Activated T-helper 1 cell treated with anti-CD3 and anti-CD28 coated beads, Interleukin-12 subunit alpha, Interleukin-12 subunit beta, Interleukin-2, Interleukin-4 antibody, amounts not matched to agents 30 ng/mL and 10 ng/mL and 1 ng/mL, durations not matched to agents 14 hours and 24 hours and 36 hours (primary cell): ENCODE results near the gene FAM50A. TPM values are rescaled to one million over a fixed set of nuclear protein-coding genes. Genes with fewer than 3 reads are reported as not detected.

Experiments
- DNase-seq: peaks from one replicate; pipeline ENCODE4 v3.0.0; 2021; ENCODE audit warnings: low spot score
- H3K27ac Mint-ChIP-seq: one replicate; pipeline ENCODE4 v1.8.0; 2021; ENCODE audit warnings: mild to moderate bottlenecking, mixed read lengths
- H3K27me3 Mint-ChIP-seq: one replicate; pipeline ENCODE4 v1.8.0; 2022; ENCODE audit warnings: mild to moderate bottlenecking, moderate library complexity, mixed read lengths; ENCODE audit not compliant: insufficient read depth
- H3K36me3 Mint-ChIP-seq: one replicate; pipeline ENCODE4 v1.8.0; 2021; ENCODE audit warnings: low read depth, mixed read lengths
- H3K4me1 Mint-ChIP-seq: one replicate; pipeline ENCODE4 v1.8.0; 2021; ENCODE audit warnings: low read depth, mixed read lengths
- H3K4me3 Mint-ChIP-seq: one replicate; pipeline ENCODE4 v1.8.0; 2021; ENCODE audit warnings: mild to moderate bottlenecking, moderate library complexity, mixed read lengths
- H3K9me3 Mint-ChIP-seq: one replicate; pipeline ENCODE4 v1.8.0; 2021; ENCODE audit warnings: mixed read lengths
- intact Hi-C: fragments of 100-400 bp; cut with micrococcal nuclease; formaldehyde crosslinking; loops from one replicate; pipeline ENCODE4 v1.15.1; 2024
- total RNA-seq: library from RNA; stranded (reverse); gene quantifications from 2 replicates; pipeline ENCODE4 v1.2.3, GENCODE V29; 2022

The FAM50A gene
- total RNA-seq, 1 donor from 2014 or later: 95.4 TPM

DNA sequence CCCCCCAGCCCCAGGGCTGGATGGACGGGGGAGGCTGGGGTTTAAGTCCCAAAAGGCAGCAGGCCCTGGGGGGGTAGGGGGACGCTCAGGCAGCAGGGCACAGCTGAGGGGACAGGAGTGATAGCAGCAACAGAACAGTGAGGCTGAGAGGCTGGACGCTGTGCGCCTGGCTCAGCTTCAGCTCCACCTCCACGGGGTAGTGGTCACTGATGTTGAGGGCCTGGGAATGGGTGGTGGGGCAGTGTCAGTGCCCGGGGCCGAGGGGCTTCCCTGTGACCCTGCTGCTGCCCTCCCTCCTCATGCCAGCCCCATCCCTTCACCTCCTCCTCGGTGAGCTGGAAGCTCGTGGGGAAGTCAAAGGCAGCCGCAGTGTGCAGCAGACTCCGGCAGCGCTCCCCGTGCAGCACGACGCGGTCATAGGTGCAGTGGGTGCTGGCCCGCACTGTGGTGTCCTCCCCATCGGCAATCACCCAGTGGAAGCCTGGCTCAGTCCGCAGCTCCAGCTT lies 41.3 kb upstream of the FAM50A start:
- Mint-ChIP-seq H3K27me3 (no peaks in the 10 kb centered on the region), H3K4me3 (no peak overlapping the region), H3K9me3 (no peaks in the 10 kb centered on the region), H3K36me3 (peaks cover 20% of the 10 kb centered on the region), H3K27ac (peak overlapping the region; percentile 34), H3K4me1 (peaks cover 8% of the 10 kb centered on the region)
- no peak for DNase-seq
- intact Hi-C loops: no loop called here

- intact Hi-C loops: no loop called here
- Mint-ChIP-seq H3K9me3 (no peaks in the 10 kb centered on the region), H3K4me3 (no peak overlapping the region), H3K27me3 (no peaks in the 10 kb centered on the region), H3K4me1 (peaks cover 7% of the 10 kb centered on the region), H3K36me3 (peaks cover 17% of the 10 kb centered on the region), H3K27ac (no peak overlapping the region)
- DNase-seq: no peak
Measured at GRCh38 chrX:154403192-154403591, 40.7 kb upstream of the FAM50A start.

GRCh38 chrX:154403858-154404257 lies 40.1 kb upstream of the FAM50A start:
- no peak overlapping the region for H3K4me3 Mint-ChIP-seq
- no peaks in the 10 kb centered on the region for H3K27me3 Mint-ChIP-seq
- H3K9me3 Mint-ChIP-seq: no peaks in the 10 kb centered on the region
- intact Hi-C loops: no loop called here
- peaks cover 14% of the 10 kb centered on the region for H3K36me3 Mint-ChIP-seq
- H3K4me1 Mint-ChIP-seq: peaks cover 7% of the 10 kb centered on the region
- DNase-seq: no peak
- no peak overlapping the region for H3K27ac Mint-ChIP-seq

DNA sequence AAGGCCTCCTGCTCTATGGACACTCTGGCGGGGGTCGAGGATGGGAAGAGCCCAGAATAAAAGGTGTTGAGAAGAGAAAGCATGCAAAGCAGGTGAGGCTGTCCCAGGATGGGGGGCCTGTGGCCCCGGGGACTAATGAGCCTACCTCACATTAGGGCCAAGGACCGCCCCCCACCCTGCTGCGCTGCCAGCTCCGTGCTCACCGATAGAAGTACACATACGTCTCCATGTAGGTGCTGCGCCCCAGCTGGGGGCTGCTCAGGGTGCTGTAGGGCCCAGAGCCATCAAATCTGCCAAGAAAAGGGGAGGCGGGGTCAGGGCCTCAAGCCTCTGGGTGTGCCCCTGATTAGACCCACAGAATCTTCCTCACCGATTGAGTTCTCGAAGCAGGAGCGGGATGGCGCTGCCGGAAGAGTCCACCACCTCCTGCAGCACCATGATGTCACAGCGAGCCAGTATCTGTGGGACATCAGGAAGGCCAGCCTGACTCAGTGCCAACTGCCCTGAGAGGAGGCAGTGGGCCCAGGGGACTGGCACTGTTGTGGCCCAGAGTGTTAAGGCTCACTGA lies 39.2 kb upstream of the FAM50A start:
- H3K27ac Mint-ChIP-seq: no peak overlapping the region
- H3K9me3 Mint-ChIP-seq: no peaks in the 10 kb centered on the region
- no peaks in the 10 kb centered on the region for H3K27me3 Mint-ChIP-seq
- peaks cover 7% of the 10 kb centered on the region for H3K4me1 Mint-ChIP-seq
- peaks cover 5% of the 10 kb centered on the region for H3K36me3 Mint-ChIP-seq
- no peak overlapping the region for H3K4me3 Mint-ChIP-seq
- intact Hi-C loops: no loop called here
- DNase-seq: no peak

DNA sequence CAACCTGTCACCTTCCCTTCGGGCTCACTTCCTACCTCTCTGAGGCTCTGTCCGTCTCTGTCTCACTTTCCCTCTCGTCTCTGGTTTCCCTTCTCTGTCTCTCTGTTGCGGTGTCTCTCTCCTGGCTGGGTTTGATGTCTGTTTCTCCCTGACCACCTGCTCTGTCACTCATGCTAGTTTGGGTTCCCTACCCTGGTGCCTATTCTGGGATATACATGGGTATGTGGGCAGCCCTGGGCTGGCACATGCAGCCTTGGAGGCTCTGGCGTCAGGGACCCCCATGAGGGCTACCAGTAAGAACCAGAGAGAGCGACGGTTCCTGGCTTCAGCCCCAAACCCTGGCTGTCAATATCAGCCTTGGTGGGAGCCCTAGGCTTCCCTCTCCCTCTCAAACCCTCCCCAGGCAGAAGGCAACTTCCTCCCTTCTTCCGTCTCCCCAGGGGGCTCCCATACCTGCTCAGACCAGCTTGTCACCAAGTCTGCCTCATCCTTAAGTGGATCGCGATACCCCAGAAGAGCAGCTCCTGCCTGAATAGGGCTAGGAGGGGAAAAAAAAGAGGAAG lies 35.2 kb upstream of the FAM50A start:
- intact Hi-C loops: no loop called here
- Mint-ChIP-seq H3K27me3 (no peaks in the 10 kb centered on the region), H3K4me1 (peaks cover 12% of the 10 kb centered on the region), H3K9me3 (no peaks in the 10 kb centered on the region), H3K36me3 (peaks cover 6% of the 10 kb centered on the region), H3K4me3 (peak overlapping the region; percentile 75), H3K27ac (peak overlapping the region; percentile 44)
- no peak for DNase-seq

GRCh38 chrX:154409222-154409871 lies 34.6 kb upstream of the FAM50A start, which contains the start of gene DNASE1L1:
Gene DNASE1L1 (minus strand): TSS chrX:154409254. CDS start chrX:154405568, 3,686 bp downstream.
- Mint-ChIP-seq H3K9me3 (no peaks in the 10 kb centered on the region), H3K36me3 (peaks cover 6% of the 10 kb centered on the region), H3K4me3 (peak within 1 kb of the TSS; percentile 75), H3K27ac (peak within 1 kb of the TSS; percentile 44), H3K4me1 (peaks cover 12% of the 10 kb centered on the region), H3K27me3 (no peaks in the 10 kb centered on the region)
- intact Hi-C loops: no loop called here
- DNase-seq: no peak

DNA sequence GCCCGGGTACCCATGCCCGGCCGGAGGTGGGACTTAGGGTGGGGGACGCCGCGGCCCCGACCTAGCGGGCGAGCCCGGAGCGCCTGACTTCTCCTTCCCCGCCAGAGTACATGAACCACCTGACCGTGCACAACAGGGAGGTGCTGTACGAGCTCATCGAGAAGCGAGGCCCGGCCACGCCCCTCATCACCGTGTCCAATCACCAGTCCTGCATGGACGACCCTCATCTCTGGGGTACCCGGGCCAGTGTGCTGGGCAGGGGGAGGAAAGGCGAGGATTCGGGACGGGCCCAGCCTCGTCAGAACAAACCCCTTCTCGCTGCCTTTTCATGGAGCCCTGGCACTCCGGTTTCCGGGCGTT lies 32.0 kb upstream of the FAM50A start:
- intact Hi-C loops: loop anchor here (1.0 to 5.0 kb wide), 6 partner anchors 16 to 315 kb away; partner anchors contain the start of genes ATP6AP1, LAGE3, MECP2 and SLC10A3
- Mint-ChIP-seq H3K27ac (peak overlapping the region; percentile 86), H3K27me3 (no peaks in the 10 kb centered on the region)

GRCh38 chrX:154412468-154412867 lies 31.5 kb upstream of the FAM50A start:
- DNase-seq: no peak
- peak overlapping the region; percentile 83 for H3K4me3 Mint-ChIP-seq
- peak overlapping the region; percentile 86 for H3K27ac Mint-ChIP-seq

More for the DNA sequence above, 32.0 kb upstream of the FAM50A start:
- peak; percentile 40 for DNase-seq
- peak overlapping the region; percentile 83 for H3K4me3 Mint-ChIP-seq
- peaks cover 10% of the 10 kb centered on the region for H3K36me3 Mint-ChIP-seq
- no peaks in the 10 kb centered on the region for H3K9me3 Mint-ChIP-seq
- peaks cover 12% of the 10 kb centered on the region for H3K4me1 Mint-ChIP-seq

GRCh38 chrX:154413142-154413541 lies 30.8 kb upstream of the FAM50A start:
- peak overlapping the region; percentile 83 for H3K4me3 Mint-ChIP-seq
- peaks cover 10% of the 10 kb centered on the region for H3K36me3 Mint-ChIP-seq
- no peaks in the 10 kb centered on the region for H3K9me3 Mint-ChIP-seq
- peak overlapping the region; percentile 86 for H3K27ac Mint-ChIP-seq
- no peaks in the 10 kb centered on the region for H3K27me3 Mint-ChIP-seq
- intact Hi-C loops: loop anchor here (5.0 kb wide), 2 partner anchors 64 to 316 kb away; partner anchors contain the start of genes LAGE3 and MECP2
- DNase-seq: no peak
- H3K4me1 Mint-ChIP-seq: peaks cover 12% of the 10 kb centered on the region

More at GRCh38 chrX:154412468-154412867, 31.5 kb upstream of the FAM50A start:
- intact Hi-C loops: loop anchor here (1.0 to 5.0 kb wide), 4 partner anchors 16 to 315 kb away; partner anchors contain the start of genes ATP6AP1, LAGE3 and MECP2
- Mint-ChIP-seq H3K4me1 (peaks cover 12% of the 10 kb centered on the region), H3K27me3 (no peaks in the 10 kb centered on the region), H3K9me3 (no peaks in the 10 kb centered on the region), H3K36me3 (peaks cover 10% of the 10 kb centered on the region)

DNA sequence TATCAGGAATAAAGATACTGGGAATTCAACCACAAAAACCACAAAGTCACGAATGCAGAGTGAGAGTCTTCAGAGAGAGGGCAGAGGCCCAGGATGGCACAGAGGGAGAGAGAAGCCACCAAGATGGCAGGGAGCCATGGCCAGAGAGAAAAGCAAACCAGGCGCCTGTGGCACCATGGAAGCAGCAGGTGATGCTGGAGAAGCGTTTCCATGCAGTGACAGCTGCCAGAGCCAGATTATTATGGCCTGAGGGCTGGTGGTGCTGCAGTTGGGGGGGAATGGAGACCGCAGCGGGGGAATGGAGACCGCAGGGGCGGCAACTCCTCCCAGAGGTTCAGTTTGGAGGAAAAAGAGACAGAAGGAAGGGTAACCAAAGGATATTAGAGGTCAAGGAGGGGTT lies 26.8 kb upstream of the FAM50A start:
- Mint-ChIP-seq H3K36me3 (peaks cover 10% of the 10 kb centered on the region), H3K27ac (no peak overlapping the region), H3K4me1 (peaks cover 5% of the 10 kb centered on the region), H3K27me3 (no peaks in the 10 kb centered on the region), H3K9me3 (no peaks in the 10 kb centered on the region), H3K4me3 (no peak overlapping the region)
- no peak for DNase-seq
- intact Hi-C loops: no loop called here

GRCh38 chrX:154419189-154419588 lies 24.8 kb upstream of the FAM50A start:
- Mint-ChIP-seq H3K4me3 (no peak overlapping the region), H3K27ac (no peak overlapping the region), H3K4me1 (no peaks in the 10 kb centered on the region), H3K36me3 (peaks cover 8% of the 10 kb centered on the region), H3K27me3 (no peaks in the 10 kb centered on the region), H3K9me3 (no peaks in the 10 kb centered on the region)
- intact Hi-C loops: no loop called here
- DNase-seq: no peak

DNA sequence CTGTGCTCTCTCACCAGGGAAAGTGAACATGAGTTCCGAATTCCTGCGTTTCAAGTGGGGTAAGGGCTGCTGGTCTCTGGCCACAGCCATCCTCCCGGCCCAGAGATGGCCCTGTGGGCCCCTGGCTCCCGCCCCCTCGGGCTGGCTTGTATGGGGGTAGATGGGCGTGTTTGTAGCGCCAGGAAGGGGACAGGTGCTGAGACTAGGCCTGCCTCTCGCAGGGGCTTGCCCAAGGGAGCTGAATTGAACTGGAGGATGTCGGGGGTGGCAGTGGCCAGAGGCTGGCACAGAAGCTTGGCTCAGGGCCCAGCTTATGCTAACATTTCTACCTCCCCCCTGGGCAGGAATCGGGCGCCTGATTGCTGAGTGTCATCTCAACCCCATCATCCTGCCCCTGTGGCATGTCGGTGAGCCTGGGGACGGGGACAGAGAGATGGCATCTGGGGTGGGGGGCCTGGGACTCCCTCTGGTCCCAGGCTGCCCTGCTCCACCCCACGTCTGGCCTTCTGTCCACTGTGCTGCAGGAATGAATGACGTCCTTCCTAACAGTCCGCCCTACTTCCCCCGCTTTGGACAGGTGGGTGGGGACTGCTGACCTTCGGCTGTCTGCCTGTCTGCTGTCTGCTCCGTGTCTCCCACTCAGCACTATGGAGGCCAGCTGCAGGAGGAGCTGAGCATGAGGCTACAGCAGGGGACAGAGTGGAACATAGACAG lies 24.1 kb upstream of the FAM50A start:
- intact Hi-C loops: no loop called here
- Mint-ChIP-seq H3K9me3 (no peaks in the 10 kb centered on the region), H3K4me1 (no peaks in the 10 kb centered on the region), H3K27ac (no peak overlapping the region), H3K36me3 (peaks cover 8% of the 10 kb centered on the region), H3K4me3 (no peak overlapping the region), H3K27me3 (no peaks in the 10 kb centered on the region)
- DNase-seq: no peak
